Psoas muscle (tissue), 8 donors: Measurements from ENCODE around the gene BMPR1B. TPM values are rescaled to one million over a fixed set of nuclear protein-coding genes. Genes with fewer than 3 reads are reported as not detected.

Experiments used
- ATAC-seq, 4 donors: fragments of 200-7000 bp; cut with Tn5 transposase; one replicate each; pipeline ENCODE4 v1.9.1; 2020; ENCODE audit warnings: moderate library complexity in 3 of 4, mild to moderate bottlenecking in 2 of 4
- DNase-seq, 2 donors: peaks; one replicate each; pipeline ENCODE4 v3.0.0-alpha.2; 2020
- H3K27ac ChIP-seq: fragments of 200-600 bp; one replicate; pipeline ENCODE4 v1.8.0; 2022
- H3K27me3 ChIP-seq, 3 donors: fragments of 200-600 bp in 1 of 3; one replicate each; pipeline versions ENCODE4 v1.6.1 to v1.8.0; 2013 to 2022; ENCODE audit warnings: low read length in 2 of 3, mild to moderate bottlenecking in 2 of 3, moderate library complexity in 1 of 3; ENCODE audit not compliant: insufficient read depth in 3 of 3
- H3K36me3 ChIP-seq, 2 donors: fragments of 200-600 bp in 1 of 2; one replicate each; pipeline versions ENCODE4 v1.6.1 to v1.8.0; 2013 to 2022; ENCODE audit warnings: low read depth in 1 of 2, mild to moderate bottlenecking in 1 of 2, moderate library complexity in 1 of 2; ENCODE audit not compliant: insufficient read depth in 1 of 2
- H3K4me1 ChIP-seq: fragments of 200-600 bp; one replicate; pipeline ENCODE4 v1.8.0; 2022
- H3K4me3 ChIP-seq: fragments of 200-600 bp; one replicate; pipeline ENCODE4 v1.8.0; 2022; ENCODE audit warnings: mild to moderate bottlenecking
- H3K9me3 ChIP-seq: fragments of 200-600 bp; one replicate; pipeline ENCODE4 v1.8.0; 2022
- CTCF ChIP-seq: fragments of 200-600 bp; IDR thresholded peaks from one replicate; pipeline ENCODE4 v1.8.0; 2022; ENCODE audit warnings: antibody characterized with exemption
- WGBS, 3 donors: extraction: QIAGEN DNeasy Blood & Tissue Kit; methylation state at CpG; one replicate each; pipeline versions ENCODE4 v1.1.6 to v1.1.7; 2013; 5-methylcytosine and 5-hydroxymethylcytosine counted together
- intact Hi-C, 2 donors: fragments of 100-400 bp; cut with DNase I; formaldehyde crosslinking; loops; one replicate each; pipeline versions ENCODE4 v1.11.0 to v1.14.2; 2022
- polyA plus RNA-seq, 3 donors: library from polyadenylated mRNA; stranded (reverse); fragments of 200-250 nt; gene quantifications; one replicate each; pipeline ENCODE4 v1.2.3, GENCODE V29; 2013
- total RNA-seq, 4 donors: library from RNA; stranded (reverse); fragmentation: NEBNext Ultra II Directional in 2 of 4; extraction: Animal tissue kit (Norgen Biotek cat#: 25700) in 2 of 4; gene quantifications; one replicate each; pipeline versions ENCODE4 v1.2.1 to v1.2.4, GENCODE V29; 2021 to 2023
- donor health status: healthy with polysubstance abuse.
- donor health status: DM: no; HTN: no; CAD: no; lungs with moderate emphysema.
- donor health status: Bipolar disorder and iron deficiency.
- donor health status: healthy.
- donor health status: DM: yes; HTN: yes; CAD: no.
- donor health status: DM: no; HTN: no; CAD: no.
- donor health status: DM: no; HTN: no; CAD: no.
- donor health status: DM: yes; HTN: yes; CAD: no.

BMPR1B gene
- total and polyA plus RNA-seq, 7 donors, result 0.26 to 13.0 (median 1.0) TPM

GRCh38 chr4:95178938-95179337 lies 421.2 kb downstream of the BMPR1B start:
- no peaks in the 10 kb centered on the region for H3K4me1 ChIP-seq
- H3K9me3 ChIP-seq, result no peaks in the 10 kb centered on the region
- ATAC-seq (no peak), DNase-seq (no peak)
- WGBS, 3 donors, result 91 to 92% (median 92%) methylated on average over 2 of the region's 2 CpGs
- H3K36me3 ChIP-seq, result no peaks in the 10 kb centered on the region
- no peak overlapping the region for H3K27ac ChIP-seq
- TF ChIP-seq CTCF, result no peak
- H3K4me3 ChIP-seq, result no peak overlapping the region
- intact Hi-C loops, result no loop called here
- no peaks in the 10 kb centered on the region for H3K27me3 ChIP-seq

- WGBS, 3 donors, result 70 to 82% (median 72%) methylated on average over 10 of the region's 10 CpGs
- no peak for TF ChIP-seq CTCF
- Histone ChIP-seq H3K36me3 (no peaks in the 10 kb centered on the region), H3K27me3 (no peaks in the 10 kb centered on the region), H3K9me3 (no peaks in the 10 kb centered on the region), H3K27ac (no peak overlapping the region), H3K4me1 (no peaks in the 10 kb centered on the region), H3K4me3 (no peak overlapping the region)
- ATAC-seq (no peak), DNase-seq (no peak)
- intact Hi-C loops, result no loop called here
These were observed 422.9 kb downstream of the BMPR1B start for GRCh38 chr4:95180531-95181242.

GRCh38 chr4:95181243-95181995 lies 423.7 kb downstream of the BMPR1B start:
- no peak for TF ChIP-seq CTCF
- no peak for ATAC-seq
- Histone ChIP-seq H3K27me3 (no peaks in the 10 kb centered on the region), H3K4me1 (no peaks in the 10 kb centered on the region), H3K36me3 (no peaks in the 10 kb centered on the region), H3K4me3 (no peak overlapping the region), H3K27ac (no peak overlapping the region), H3K9me3 (no peaks in the 10 kb centered on the region)
- no peak for DNase-seq
- intact Hi-C loops, result no loop called here
- 59 to 66% (median 64%) methylated on average over 18 of the region's 18 CpGs for WGBS, 3 donors

- 45 to 49% (median 47%) methylated on average over 2 of the region's 2 CpGs for WGBS, 3 donors
- H3K4me3 ChIP-seq, result no peak overlapping the region
- intact Hi-C loops, result no loop called here
These were observed 424.2 kb downstream of the BMPR1B start for GRCh38 chr4:95181996-95182306.

More at GRCh38 chr4:95181996-95182306, 424.2 kb downstream of the BMPR1B start:
- Histone ChIP-seq H3K4me1 (no peaks in the 10 kb centered on the region), H3K27me3 (no peaks in the 10 kb centered on the region), H3K36me3 (no peaks in the 10 kb centered on the region), H3K9me3 (no peaks in the 10 kb centered on the region), H3K27ac (no peak overlapping the region)
- no peak for TF ChIP-seq CTCF
- DNase-seq (no peak), ATAC-seq (no peak)
